Esophagus mucosa (tissue), 1 donor: ENCODE measurements around the gene SLC35B2. TPM values are rescaled to one million over a fixed set of nuclear protein-coding genes. Genes with fewer than 3 reads are reported as not detected.
A peak's percentile ranks its signal among the peaks of the same experiment; 100 is the strongest.

ENCODE experiments used
- ATAC-seq: fragments of 200-7000 bp; cut with Tn5 transposase; one replicate; pipeline ENCODE4 v1.9.1; 2020
- total RNA-seq: library from RNA; stranded (reverse); gene quantifications from one replicate; pipeline ENCODE4 v1.2.4, GENCODE V29; 2023
- donor health status: DM: yes; HTN: yes; CAD: no.

SLC35B2 gene
- total RNA-seq, 1 donor from 2014 or later, result 15.7 TPM

DNA sequence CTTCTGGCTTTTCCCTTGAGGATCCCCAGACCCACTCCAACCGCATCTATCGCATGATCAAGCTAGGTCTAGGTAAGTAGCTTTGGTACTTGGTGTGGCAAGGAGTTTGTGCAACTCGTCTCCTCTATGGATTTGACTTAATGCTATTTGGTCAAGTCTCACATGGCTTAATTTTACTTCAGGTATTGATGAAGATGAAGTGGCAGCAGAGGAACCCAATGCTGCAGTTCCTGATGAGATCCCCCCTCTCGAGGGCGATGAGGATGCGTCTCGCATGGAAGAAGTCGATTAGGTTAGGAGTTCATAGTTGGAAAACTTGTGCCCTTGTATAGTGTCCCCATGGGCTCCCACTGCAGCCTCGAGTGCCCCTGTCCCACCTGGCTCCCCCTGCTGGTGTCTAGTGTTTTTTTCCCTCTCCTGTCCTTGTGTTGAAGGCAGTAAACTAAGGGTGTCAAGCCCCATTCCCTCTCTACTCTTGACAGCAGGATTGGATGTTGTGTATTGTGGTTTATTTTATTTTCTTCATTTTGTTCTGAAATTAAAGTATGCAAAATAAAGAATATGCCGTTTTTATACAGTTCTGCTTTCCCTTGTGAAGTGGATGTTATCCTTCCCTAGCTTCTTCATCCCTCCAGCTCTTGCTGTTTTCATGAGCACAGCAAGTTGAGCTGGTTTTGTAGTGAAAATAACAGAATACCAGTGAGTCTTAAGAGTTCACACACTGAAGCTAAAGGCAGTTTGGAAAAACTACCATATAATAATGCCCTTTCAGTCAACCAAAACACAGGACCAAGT lies 3.8 kb downstream of the SLC35B2 start:
- no peak for ATAC-seq

DNA sequence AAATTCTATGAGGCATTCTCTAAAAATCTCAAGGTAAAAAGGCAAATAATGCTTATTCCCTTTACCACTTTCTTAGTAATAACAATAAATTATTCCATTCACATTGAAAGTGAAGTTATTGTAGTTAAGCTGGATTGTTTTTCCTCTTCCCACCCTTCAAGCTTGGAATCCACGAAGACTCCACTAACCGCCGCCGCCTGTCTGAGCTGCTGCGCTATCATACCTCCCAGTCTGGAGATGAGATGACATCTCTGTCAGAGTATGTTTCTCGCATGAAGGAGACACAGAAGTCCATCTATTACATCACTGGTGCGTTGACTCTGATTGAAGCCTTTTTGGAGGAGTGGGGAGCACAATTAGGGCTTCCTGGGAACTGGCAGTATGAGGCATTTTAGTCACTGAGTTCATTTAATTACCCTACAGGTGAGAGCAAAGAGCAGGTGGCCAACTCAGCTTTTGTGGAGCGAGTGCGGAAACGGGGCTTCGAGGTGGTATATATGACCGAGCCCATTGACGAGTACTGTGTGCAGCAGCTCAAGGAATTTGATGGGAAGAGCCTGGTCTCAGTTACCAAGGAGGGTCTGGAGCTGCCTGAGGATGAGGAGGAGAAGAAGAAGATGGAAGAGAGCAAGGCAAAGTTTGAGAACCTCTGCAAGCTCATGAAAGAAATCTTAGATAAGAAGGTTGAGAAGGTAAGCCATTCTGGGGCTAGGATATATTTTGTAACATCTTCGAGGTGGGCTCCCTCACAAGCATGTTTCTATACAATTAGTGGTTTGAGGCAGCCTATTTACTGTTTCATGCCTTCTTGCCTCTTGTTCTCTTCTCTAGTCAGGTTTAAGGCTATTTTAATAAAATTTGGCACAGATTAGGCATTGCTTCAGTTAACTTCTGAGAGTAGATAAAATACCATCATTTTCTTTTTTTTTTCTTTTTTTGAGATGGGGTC lies 5.5 kb downstream of the SLC35B2 start:
- ATAC-seq, result no peak

GRCh38 chr6:44250718-44251123 lies 6.6 kb downstream of the SLC35B2 start:
- no peak for ATAC-seq

DNA sequence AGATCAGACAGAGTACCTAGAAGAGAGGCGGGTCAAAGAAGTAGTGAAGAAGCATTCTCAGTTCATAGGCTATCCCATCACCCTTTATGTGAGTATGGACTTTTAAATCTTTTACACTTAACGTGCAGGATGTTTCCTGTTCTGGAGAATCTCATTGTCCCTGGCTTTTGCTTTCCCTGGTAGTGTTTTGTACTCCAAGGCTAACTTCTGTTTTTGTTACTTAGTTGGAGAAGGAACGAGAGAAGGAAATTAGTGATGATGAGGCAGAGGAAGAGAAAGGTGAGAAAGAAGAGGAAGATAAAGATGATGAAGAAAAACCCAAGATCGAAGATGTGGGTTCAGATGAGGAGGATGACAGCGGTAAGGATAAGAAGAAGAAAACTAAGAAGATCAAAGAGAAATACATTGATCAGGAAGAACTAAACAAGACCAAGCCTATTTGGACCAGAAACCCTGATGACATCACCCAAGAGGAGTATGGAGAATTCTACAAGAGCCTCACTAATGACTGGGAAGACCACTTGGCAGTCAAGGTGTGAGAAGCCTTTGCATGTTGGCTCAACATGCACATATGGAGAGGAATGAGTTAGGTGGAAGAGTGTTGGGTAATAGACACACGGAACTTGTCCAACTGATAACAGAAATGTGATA lies 7.1 kb downstream of the SLC35B2 start:
- no peak for ATAC-seq

DNA sequence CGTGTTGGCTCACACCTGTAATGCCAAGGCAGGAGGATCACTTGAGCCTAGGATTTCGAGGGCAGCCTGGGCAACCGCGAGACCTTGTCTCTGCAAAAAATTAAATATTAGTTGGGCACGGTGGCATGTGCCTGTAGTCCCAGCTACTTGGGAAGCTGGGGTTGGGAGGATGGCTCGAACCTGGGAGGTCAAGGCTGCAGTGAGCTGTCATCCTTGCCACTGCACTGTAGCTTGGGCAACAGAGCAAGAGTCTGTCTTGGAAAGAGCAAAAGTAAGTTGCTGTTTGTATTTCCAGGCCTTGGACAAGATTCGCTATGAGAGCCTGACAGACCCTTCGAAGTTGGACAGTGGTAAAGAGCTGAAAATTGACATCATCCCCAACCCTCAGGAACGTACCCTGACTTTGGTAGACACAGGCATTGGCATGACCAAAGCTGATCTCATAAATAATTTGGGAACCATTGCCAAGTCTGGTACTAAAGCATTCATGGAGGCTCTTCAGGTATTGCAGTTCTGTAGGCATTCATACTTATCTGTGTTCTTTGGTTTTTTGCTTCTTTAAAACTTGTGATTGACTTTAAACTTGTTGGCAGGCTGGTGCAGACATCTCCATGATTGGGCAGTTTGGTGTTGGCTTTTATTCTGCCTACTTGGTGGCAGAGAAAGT lies 8.1 kb downstream of the SLC35B2 start:
- no peak for ATAC-seq

DNA sequence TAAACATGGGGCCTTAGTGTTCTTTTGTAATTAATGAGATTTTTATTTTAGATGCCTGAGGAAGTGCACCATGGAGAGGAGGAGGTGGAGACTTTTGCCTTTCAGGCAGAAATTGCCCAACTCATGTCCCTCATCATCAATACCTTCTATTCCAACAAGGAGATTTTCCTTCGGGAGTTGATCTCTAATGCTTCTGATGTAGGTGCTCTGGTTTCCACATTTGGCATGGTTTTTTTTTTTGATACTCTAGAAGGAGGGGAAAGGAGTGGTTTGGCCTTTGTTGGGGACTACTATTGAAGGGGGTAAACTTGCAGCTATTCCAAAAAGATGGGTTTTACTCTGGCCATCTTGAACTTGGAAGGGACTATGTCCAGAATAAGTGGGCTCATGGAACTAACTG lies 8.7 kb downstream of the SLC35B2 start:
- ATAC-seq, result no peak

GRCh38 chr6:44247338-44248302 lies 9.7 kb downstream of the SLC35B2 start:
- peak; percentile 71 for ATAC-seq

DNA sequence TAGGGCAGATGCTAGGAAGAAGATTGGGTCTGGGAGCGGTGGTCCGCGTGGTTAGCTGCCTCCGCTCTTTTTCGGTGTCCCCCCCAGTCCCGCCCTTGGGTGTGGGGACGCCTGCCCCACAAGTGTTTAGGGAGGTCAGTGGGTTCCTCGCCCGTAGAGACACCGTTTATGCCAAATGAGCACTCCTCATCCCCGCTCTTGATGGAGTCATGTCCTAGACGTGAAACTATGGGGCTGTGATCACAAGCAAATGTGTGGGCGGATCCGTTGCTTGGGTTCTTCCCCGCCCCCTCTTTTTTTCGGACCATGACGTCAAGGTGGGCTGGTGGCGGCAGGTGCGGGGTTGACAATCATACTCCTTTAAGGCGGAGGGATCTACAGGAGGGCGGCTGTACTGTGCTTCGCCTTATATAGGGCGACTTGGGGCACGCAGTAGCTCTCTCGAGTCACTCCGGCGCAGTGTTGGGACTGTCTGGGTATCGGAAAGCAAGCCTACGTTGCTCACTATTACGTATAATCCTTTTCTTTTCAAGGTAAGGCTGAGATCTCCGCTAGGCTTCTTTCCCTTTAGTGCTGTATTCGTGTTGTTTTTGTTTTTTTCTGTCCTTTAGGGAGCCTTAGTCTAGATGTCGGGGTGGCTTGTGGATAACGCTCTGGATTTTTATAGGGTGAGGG lies 10.5 kb downstream of the SLC35B2 start, which contains the start of gene HSP90AB1:
Gene HSP90AB1, plus strand, starts transcription at position 439 of the 675 bp plus-strand sequence. CDS start 1,529 bp downstream, outside the sequence.
- ATAC-seq, result peak; percentile 95

GRCh38 chr6:44245912-44246662 lies 11.2 kb downstream of the SLC35B2 start:
- ATAC-seq, result peak; percentile 52

- ATAC-seq, result no peak
Measured at GRCh38 chr6:44245391-44245911, 11.9 kb downstream of the SLC35B2 start.

DNA sequence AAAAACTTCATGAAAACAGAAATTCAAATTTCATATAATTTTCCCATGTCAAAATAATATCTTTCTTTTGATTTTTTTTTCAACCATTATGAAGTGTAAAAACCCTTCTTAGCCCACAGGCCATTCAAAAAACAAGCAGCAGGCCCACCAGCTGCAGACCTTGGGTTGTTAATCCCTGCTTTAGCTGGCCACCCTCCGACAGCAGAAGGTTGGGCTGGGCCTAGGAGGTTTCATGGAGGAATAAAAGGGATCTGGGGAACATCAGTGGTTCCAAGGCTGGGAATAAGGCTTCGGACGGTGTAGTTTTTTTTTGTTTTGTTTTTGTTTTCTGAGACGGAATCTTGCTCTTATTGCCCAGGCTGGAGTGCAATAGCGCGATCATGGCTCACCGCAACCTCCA lies 14.0 kb downstream of the SLC35B2 start:
- no peak for ATAC-seq

DNA sequence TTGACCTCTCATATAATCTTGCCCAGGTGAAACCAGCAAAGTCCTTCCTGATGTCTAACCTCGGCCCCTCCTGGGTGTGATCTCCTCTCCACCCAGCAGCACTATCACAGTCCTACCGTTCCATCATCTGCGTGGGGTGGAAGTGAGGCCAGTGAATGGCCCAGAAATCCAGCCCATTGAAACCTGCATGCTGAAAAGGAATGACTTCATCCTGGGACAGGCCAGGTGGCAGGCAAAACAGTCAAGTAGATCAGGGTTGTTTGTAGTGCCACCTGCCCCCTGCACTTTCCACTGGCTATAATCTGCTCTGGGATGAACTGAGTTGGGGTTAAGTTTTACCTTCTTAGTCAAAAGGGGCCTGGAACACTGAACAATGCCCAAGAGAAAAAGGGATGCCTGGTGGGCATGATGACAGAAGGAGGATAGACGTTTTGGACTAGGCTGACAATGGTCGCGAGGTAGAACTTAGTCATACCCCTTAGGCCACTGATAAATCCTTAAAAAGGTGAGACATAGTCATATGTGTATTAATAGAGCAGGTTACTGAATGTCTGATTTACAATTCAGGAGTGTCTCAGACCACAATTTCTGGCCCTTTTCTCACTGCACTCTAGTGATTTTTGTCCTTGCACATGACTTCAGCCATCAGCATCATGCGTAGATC lies 18.5 kb downstream of the SLC35B2 start:
- no peak for ATAC-seq

- peak; percentile 85 for ATAC-seq
Measured at GRCh38 chr6:44237813-44238433, 19.4 kb downstream of the SLC35B2 start.

- ATAC-seq, result peak; percentile 98
Measured at GRCh38 chr6:44237021-44237812, 20.1 kb downstream of the SLC35B2 start.

DNA sequence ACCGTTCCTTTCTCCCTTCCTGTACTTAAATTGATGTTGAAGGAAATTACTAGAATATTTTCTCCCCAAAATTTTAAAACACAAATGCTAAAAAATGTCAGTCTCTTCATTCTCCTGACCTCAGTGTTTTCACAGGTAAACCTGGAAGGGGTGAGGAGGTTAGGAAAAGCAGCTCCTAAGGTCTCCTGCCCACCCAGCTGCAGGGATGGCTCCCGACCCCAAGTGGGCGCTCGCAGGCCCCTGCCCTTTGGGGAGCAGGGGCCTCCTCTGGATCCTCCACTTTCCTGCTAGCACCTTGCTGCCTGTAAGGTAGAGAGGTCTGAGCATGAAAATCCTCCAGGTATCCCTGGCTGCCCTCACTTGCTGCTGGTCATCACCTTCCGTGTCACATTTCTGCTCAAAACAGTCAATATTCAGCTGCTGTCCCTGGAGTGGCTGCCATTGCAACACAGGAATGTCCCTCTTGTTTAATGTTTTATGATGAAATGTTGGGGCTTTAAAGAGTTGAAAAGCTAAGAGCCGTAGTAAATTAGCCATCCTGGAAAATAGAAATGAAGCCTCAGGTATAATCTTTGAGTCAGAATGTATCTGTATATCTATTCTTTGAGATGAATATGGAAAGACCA lies 21.3 kb downstream of the SLC35B2 start:
- no peak for ATAC-seq

- no peak for ATAC-seq
Measured at GRCh38 chr6:44235269-44235668, 22.1 kb downstream of the SLC35B2 start.
